GM03348 (cell line): ENCODE results near the gene LTF.

Experiments used
- DNase-seq: peaks from one replicate; pipeline ENCODE4 v3.0.0; 2012; ENCODE audit warnings: low spot score

LTF gene

DNA sequence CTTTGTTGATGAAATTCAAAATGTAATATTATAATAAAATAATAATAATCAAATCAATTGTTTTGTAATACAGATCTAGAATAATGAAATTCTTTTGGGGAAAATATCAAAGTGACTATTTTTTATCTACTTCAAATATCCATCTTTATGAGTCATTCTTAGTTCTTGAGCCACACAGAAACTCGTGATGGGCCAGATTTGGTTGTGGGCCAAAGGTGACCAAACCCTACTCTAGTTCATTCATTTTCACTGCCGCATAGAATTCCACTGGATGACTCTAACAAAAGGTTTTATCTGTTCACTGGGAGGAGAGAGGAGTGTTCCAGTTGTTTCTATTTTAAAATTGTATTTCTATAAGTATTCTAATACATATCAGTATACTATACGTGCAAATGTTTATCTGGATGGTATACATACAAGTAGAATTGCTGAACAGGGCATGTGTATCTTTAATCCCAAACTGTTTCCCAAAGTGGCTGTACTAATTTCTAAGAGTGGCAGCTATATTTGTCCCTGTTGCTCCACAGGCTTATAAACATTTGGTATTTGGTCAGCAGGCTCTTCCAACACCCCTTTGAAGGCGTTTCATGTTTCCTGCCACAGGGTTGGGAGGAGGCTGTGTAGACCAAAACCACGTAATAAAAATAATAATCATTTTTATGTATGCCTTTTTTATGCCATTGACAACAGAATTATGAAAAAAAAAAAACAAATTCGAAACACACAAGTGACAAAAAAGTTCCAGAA lies 25.8 kb upstream of the LTF start:
- peak; percentile 33 for DNase-seq

DNA sequence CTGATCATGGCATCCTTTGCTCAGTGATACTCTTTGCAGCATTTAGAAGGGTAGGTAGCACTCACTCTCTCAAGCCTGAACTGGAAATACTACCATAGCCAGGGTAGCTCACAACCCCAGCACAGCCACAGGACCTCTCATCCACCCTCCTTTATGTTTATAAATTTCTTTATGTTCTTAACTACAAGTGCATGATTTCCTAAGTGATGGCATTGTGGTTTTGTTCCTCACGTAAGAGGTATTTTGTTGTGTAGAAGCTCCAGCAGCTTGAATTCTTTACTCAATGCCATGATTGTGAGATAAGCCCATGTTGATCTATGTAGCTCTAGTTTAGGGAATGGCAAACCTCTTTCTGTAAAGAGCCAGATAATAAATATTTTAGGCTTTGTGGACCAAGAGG lies 25.2 kb upstream of the LTF start:
- DNase-seq, result no peak

DNA sequence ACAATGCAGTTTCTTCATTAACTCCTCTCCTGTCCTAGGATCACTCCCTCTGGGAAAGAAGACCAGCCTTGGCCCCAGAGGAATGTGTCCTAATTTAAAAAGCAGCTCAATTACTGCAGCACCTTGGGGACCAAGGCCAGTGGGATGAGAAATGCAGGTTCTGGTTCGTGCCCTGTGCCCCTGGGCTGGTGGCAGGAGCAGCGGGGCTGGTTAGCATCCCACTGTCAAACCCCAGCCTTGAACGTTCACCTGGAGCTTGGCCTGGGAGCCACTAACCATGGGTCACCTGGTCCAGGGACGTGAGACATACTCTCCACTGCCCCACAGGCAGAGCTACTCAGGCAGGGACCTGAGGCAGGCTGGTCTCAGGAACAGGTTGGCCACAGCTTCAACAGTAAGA lies 24.7 kb upstream of the LTF start:
- DNase-seq, result no peak

DNA sequence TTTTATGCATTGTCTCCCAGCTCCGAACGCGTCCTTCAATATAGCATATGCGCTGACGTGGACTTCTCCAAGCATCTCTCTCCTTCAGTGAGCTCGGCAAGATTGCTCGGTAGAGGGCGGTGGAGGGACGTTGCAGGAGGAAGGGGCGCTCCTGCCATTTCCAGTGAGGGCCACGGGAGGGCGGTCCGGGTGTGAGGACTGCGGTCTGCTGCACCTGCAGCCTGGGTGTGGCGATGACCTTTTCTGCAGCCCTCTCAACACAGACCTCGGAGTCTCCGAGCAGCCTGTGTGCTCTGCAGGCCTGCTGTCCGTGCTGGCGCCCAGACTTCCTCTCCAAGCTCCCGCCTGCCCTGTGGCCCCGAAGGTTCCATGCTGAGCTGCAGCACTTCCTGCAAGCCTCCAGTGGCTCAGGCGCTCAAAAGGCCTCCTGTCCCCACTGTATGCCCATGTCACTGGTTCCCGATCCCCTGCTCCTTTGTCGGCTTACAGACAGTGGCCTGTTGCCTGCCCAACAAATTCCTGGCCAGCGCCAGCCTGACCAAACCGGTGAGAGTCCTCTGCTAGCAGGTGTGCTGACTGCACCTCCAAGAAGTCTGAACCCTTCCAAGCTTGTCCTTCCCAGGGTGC lies 24.1 kb upstream of the LTF start:
- DNase-seq, result peak; percentile 94

DNA sequence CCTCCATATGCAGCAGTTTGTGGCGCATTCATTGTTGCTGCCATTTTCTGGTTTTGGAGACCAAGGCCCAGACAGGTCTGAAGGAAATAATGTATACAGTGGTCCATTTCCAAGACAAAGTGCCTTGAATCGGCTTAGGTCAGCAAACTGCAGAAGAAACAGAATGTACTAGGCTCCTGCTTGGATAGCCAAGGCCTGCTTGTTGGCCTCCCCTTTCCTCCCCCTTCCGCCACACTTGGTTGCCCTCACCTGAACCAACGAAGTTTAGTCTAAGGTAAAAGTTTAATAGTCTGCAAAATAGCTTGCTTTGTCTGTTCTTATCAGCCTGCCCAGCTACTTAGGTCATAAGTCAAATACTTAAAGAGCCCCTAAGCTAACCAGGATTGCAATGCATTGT lies 21.1 kb upstream of the LTF start:
- DNase-seq, result no peak

DNA sequence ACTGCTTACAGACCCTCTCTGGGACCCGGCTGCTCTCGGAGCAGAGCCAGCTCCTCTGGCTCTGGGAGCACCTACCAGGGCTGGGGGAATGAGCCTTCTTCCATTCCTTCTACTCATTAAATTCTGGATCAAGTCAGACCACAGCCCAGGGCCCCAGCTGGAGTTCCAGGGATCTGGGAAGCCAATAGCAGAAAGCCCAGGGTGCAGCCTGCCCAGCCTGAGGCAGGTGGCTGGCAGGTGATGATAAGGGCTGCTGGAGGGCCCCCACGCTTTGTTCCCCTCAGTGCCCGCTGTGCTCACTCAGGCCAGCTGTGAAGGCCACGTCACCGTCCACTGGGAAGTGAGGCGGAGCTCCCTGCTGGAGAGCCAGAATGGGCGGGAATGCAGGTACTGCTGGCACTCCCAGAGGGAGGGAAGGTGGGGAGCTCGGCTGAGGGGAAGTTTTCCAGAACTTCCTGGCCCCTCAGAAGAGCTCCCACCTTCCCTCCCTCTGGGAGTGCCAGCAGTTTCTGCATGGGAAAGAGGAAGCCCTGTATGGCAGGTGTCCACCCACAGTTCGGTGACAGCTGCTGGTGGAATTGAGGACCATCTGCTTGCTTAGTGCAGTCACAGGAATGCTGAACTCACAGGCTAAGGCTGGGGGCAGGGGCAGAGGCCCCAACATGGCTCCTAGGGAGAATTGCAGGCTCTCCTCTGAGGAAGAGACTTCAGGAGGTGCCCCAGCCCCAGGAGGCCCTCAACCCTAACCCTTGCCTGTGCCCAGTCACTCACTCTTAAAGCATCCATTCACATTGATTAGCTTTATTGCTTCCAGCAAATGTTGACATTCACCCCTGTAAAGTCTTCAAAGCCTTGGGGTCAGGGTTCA lies 20.4 kb upstream of the LTF start:
- no peak for DNase-seq

DNA sequence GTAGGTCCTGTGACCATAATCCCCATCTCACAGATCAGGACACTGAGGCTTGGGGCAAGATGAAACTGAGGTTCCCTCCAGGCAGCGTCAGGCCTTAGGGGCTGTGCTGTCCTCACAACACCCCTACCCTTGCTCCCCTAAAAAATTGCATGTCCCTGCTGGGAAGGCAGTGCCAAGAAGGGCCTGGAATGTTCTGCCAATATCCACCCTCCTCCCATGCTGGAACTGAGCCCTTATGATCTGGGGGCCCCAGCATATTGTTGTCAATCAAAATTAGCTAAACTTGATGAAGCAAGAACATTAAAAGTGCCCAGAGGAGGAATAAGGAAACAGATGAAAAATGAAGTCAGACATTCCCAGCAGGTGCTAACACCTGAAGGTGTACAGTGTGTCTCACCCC lies 19.7 kb upstream of the LTF start:
- DNase-seq, result no peak

DNA sequence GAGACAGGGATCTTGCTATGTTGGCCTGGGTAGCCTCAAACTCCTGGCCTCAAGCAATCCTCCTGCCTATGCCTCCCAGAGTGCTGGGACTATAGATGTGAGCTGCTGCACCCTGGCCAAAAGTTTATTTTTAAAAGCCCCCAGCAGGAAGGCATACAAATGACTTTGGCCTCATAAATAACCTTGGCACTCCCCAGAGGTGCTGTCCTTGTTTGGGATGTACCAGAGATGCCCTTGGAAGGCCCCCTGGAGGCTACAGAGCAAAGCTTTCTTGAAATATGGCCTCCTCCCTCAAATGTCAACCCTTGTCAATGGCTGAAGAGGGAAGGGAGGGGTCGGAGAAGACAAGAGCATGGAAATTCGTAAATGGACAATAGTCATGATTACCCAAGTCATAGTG lies 19.1 kb upstream of the LTF start:
- no peak for DNase-seq

DNA sequence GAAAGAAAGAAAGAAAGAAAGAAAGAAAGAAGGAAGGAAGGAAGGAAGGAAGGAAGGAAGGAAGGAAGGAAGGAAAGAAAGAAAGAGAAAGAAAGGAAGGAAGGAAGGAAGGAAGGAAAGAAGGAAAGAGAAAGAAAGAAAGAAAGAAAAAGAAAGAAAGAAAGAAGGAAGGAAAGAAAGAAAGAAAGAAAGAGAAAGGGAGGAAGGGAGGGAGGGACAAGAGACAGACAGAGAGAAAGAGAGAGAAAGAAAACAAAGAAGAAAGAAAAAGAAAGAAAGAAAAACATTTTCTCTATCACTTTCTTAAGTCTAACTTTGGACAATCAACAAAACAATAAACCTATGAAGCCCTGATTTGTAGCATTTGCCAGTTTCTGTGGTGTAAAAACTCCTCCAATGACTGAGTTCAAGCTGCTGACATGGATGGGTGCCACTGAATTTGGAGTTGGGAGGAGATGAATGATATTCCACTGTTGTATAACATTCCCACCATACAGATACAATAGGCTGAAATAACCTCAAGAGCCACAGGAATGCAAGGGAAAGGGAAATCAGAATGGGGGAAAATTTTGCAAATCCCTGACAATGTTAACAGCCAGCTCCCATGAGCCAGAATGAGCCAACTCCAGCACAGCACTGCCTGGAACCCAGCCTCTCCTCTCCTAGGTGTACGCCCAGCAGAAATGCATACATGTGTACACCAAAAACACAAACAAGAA lies 18.1 kb upstream of the LTF start:
- peak; percentile 85 for DNase-seq

DNA sequence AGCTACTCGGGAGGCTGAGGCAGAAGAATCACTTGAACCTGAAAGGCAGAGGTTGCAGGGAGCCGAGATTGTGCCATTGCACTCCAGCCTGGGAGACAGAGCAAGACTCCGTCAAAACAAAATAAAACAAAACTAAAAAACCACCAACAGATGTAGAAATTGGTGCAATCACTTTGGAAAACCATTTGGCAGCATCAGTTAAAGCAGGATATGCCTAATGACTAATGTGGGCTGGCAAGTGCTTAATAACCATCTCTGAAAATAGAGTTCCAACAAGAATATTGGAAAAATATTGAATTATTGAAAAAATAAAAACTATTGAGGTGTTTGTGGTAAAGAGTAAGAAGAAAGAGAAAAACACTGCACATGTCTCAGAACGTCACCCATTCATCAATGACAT lies 16.9 kb upstream of the LTF start:
- DNase-seq, result peak; percentile 54

DNA sequence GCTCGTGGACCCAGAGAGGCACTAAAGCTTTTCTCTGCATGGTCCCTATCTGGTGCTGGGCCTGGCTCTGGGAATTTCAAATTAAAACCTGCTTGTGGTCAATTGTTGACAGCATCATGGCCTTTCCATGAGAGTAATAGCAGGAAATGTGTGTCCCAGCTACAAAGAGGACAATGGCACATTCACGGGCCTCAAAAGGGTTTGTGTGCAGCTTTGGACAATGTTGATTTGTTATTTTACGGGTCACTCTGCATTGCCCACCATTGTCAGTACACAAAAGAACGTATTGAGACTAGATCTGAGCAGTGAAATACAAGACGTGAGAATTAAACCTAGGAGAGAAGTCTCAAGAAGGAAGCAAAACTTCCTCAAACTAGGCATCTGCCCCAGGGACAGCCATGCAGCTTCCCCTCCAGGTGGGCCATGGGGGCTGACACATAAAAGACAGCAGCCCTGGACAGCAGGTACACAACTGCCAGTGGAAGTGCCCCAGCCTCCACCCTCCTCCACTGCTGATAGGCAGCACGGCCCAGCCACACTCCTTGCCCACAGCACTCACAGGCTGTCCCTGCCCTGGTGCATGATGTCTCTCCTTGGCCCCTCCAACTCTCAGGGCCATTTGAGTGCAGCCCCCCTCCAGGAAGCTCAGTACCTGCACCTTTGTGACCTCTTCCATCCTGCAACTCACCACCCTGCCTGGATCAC lies 15.9 kb upstream of the LTF start:
- DNase-seq, result no peak

DNA sequence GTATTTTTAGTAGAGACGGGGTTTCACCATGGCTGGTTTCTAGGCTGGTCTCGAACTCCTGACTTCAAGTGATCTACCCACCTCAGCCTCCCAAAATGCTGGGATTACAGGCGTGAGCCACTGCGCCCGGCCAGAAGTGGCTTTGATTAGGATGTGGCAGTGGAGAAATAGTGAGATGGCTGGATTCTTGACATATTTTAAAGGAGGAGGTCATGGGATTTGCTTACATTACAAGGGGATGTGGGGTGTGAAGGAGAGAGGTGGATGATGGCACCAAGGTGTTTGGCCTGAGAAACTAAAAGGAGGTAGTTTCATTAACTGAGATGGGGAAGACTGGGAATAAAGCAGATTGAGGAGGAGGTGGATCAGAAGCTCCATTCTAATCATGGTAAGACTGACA lies 15.0 kb upstream of the LTF start:
- DNase-seq, result no peak

DNA sequence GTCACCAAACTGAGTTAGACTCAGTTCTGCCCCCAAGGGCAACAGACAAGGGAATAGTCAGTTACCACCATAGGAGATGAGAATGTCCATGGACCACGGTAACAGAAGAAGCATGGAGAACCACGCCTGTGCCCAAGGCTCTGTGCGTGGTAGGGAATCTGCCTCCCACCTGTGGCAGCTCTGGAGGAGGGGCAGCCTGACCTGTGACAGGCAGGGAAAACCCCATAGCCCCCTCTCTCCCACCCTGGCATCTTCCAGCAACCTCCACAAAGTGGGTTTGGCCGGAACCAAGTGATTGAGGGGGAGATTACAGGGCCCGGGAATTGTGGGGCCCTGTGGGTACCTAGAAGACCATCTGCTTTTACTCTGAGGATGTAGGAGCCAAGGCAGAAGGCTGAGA lies 14.3 kb upstream of the LTF start:
- DNase-seq, result no peak

DNA sequence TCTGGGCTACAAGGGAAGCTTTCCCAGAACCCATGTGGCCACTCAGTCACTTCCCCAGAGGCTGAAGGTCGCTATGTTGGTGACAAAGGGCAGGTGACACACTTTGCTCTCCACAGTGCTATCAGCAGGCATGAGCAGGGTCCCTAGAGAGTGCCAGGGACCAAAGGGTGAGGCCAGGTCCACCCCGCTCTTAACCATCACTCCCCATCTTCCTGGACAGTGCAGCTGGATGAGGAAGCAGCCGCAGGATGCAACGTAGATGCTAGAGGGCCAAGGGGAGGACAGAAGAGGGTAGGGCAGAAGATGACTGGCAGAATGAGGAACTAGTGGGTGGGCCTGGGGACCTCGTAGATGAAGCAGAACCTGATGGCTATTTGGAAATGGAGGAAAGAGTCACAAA lies 13.6 kb upstream of the LTF start:
- DNase-seq, result no peak

DNA sequence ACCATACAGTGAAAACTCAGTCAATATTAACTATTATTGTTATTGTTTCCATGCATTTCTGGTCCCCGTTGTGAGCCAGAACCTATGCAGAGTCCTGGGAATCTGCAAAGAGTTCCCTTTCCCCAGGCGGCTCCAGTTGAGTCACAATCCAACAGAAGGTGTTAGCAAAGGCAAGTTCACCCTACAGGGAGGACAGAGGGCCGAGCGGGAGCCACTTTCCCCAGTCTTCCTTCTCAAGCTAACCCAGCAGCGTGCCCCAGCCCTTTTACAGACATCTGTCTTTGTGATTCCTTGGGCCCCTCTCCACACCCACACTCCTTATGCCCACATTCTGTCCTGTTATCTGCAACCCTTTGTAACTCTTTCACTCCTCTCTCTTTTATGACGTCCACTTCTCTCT lies 13.1 kb upstream of the LTF start:
- DNase-seq, result no peak

DNA sequence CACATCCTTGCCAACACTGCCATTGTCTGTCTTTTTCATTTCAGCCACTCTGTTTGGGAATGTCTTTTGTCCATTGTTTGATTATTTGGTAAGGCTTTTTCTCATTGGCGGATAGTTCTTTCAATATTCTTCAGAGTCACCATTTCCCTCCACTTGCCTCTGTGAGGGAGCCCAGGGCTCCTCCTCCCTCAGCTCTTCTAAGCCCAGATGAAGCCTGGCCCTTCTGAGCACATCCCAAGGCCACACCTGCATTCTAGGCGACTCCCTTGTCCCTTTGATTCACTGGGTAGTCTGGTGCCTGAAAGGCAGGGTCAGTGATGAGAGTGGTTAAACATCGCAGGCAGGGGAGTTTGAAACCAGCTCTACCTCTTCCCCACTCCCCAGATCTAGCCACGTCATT lies 12.4 kb upstream of the LTF start:
- DNase-seq, result no peak

DNA sequence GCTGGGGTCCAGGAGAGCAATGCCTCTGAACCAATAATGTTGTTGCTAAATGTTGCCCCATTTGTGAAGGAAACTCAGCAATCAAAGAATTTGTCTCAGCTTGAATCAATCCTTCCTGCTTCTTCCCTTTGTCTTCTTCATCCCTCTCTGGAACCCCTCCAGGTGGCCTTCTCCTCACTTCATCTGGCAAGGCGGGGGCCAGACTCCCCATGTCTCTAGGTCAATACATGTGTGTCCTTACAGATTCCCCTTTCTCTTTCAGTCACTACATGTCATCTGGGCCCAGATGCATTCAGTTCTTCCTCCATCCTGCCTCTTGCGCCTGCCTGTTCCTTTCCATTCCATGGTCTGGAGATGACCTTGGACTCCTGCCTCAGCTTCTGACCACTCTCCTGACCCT lies 8.0 kb upstream of the LTF start:
- DNase-seq, result no peak

DNA sequence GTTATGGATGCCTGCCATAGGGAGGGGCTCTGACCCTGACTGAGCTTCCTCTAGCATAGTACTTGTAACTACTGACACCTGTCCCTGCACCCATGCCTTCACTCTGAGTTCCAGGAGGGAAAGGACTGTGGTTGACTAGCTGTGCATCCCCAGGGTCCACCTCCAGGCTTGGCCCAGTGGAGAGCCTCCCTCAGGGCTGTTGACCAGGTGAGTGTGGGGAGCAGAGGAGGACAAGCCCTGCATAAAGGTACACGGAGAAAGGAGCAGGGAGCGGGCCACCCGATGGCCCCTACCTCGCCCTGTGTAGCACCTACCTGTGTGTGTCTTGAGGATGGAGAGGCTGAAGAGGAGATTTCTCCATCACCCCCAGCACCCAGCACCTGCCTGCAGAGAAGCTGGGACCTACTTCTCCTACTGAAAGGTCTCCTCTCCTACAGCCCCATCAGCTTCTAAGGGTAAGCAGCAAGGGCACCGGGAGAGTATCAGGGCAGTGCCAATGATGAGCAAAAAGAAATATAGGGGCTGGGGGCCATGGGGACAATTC lies 6.7 kb upstream of the LTF start:
- no peak for DNase-seq

DNA sequence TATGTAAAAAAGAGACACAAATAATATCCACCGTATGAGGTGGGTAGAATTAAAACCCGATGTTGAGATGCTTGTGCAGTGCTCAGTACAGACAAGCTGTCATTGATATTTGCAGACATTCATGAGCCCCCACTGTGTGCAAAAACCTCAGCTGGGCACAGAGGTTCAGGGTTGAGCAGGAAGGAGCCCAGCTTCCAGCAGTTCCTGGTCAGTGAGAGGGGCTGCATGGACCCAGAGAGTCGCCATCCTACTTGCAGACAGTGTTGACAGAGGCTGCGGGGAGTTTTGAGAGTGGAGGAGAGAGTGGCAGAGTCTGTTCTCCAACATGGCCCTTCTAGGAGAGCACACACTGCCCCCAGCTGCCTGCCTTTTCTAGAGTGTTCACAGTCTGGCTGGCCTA lies 6.1 kb upstream of the LTF start:
- DNase-seq, result no peak

DNA sequence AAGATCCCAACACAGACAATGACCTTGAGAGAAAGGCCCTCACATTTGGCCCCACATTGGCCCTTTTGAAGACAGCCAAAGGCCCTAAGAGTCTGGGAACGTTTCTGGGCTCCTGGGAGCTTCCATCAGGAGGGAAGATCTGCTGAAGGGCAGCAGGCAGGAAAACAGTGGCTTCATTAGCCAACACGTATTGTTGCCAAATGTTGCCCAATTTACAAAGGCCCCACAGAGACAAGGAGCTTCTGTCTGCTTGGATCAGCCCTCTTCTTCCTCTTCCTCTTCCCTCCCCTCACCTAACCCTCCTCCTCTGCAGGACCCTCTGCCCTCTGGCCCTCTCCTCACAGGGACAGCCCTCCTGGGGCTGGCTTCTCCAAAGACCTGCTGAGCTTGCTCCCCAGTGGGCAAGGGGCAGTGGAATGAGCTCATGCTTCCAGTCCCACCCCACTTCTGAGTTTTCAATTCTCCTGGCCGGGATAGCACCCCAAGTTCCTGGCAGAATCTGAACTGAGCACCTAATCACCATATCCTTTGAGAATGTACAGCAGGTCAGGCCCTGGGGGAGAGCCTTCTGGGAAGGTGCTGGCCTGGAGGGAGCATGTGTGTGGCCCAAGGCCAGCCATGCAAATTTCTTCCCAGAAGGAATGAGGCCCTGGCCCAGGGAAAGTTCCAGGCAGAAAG lies 5.1 kb upstream of the LTF start:
- no peak for DNase-seq
